MM.1S (cell line): ENCODE measurements around the gene TRAM2.

ENCODE experiments used
- CTCF ChIP-seq: fragments of 300-600 bp; sonication (generic); IDR thresholded peaks from 2 replicates; pipeline ENCODE4 v1.5.1; 2016; ENCODE audit warnings: antibody characterized with exemption, low read length, mixed read lengths
- EZH2 ChIP-seq: fragments of 300-600 bp; sonication (generic); optimal IDR thresholded peaks from 2 replicates; pipeline ENCODE3; 2017; ENCODE audit warnings: low read depth, mild to moderate bottlenecking, antibody characterized with exemption, low read length, mixed read lengths
- EZH2phosphoT487 ChIP-seq: fragments of 300-600 bp; sonication (generic); IDR thresholded peaks from 2 replicates; pipeline ENCODE4 v1.6.1; 2018; ENCODE audit warnings: antibody characterized with exemption, low read length

GRCh38 chr6:52522151-52522626 is 54.7 kb downstream of the TRAM2 start:
- TF ChIP-seq CTCF: no peak
- no peak for TF ChIP-seq EZH2
- TF ChIP-seq EZH2phosphoT487: no peak
